ENCODE measurements around the gene NDUFC2.

DNA sequence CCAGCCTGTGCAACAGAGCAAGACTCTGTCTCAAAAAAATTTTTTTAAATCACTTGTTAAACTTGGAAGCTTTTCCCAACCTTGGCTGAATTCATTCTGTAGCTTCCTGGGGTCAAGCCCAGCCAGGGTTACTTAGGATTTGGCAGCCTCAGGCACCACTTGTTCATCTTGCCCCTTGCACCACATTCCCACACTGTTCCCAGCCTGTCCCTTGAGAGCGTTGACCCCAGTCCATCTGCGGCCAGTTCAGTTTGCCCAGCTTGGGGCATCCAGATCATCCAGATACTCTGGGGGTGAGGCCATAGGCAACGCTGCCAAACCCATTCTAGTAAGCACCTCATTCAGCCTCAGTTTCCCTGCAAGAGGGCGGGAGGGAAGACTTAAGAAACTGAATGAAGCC, 24.7 kb downstream of the NDUFC2 start:
- TF ChIP-seq CTCF (IDR thresholded peaks at IDR 0.05) (no peak), POLR2A (IDR thresholded peaks at IDR 0.05) (no peak)

Measured in sigmoid colon (tissue), 3 donors.